OCI-LY7 (cell line): Measurements from ENCODE around the gene TRPM3. TPM values are rescaled to one million over a fixed set of nuclear protein-coding genes. Genes with fewer than 3 reads are reported as not detected.

Source experiments
- BruUV-seq: library from RNA; stranded (reverse); fragments of 400-500 nt; replicated peaks from 2 replicates; lab custom pipeline; 2021; lab: Mats Ljungman, UMichigan
- CTCF ChIA-PET: fragments of 300-600 bp; sonication (Branson Sonifier 250); formaldehyde crosslinking; loops from one replicate; lab custom pipeline; 2022; ENCODE audit warnings: antibody characterized with exemption; ENCODE audit not compliant: unreplicated experiment; lab: Charles Lee
- POLR2A ChIA-PET: fragments of 300-600 bp; sonication (Branson Sonifier 250); formaldehyde crosslinking; loops from one replicate; lab custom pipeline; 2022; ENCODE audit warnings: antibody characterized with exemption; lab: Charles Lee
- DNase-seq: peaks from one replicate; pipeline ENCODE4 v3.0.0-alpha.2; 2015; ENCODE audit warnings: low spot score
- H2AFZ ChIP-seq: fragments of 200-600 bp; sonication (generic), shearing (Covaris generic); 2 replicates; pipeline ENCODE4 v1.6.1; 2014; ENCODE audit warnings: mild to moderate bottlenecking, antibody characterized with exemption, low read length, moderate library complexity
- H3K27ac ChIP-seq: fragments of 200-600 bp; sonication (generic); 2 replicates; pipeline ENCODE4 v1.5.1; 2014; ENCODE audit warnings: mixed run types, low read depth, mild to moderate bottlenecking, moderate library complexity, low read length, inconsistent platforms; ENCODE audit not compliant: poor library complexity, severe bottlenecking
- H3K36me3 ChIP-seq: fragments of 200-600 bp; sonication (generic); 2 replicates; pipeline ENCODE4 v1.6.1; 2014; ENCODE audit warnings: mild to moderate bottlenecking, antibody characterized with exemption, low read length, moderate library complexity, mixed read lengths; ENCODE audit not compliant: insufficient read depth
- H3K4me1 ChIP-seq: fragments of 200-600 bp; sonication (generic); 2 replicates; pipeline ENCODE4 v1.5.1; 2014; ENCODE audit warnings: mild to moderate bottlenecking, low read length; ENCODE audit not compliant: insufficient read depth, poor library complexity, severe bottlenecking
- H3K4me2 ChIP-seq: fragments of 200-600 bp; sonication (generic); 2 replicates; pipeline ENCODE4 v1.6.1; 2014; ENCODE audit warnings: mild to moderate bottlenecking, low read length
- H3K4me3 ChIP-seq: fragments of 200-600 bp; sonication (generic); 2 replicates; pipeline ENCODE4 v1.5.1; 2014; ENCODE audit warnings: mild to moderate bottlenecking, low read depth, low read length; ENCODE audit not compliant: poor library complexity, severe bottlenecking
- H3K79me2 ChIP-seq: fragments of 200-600 bp; sonication (generic); 2 replicates; pipeline ENCODE4 v1.6.1; 2016; ENCODE audit warnings: low read depth, mild to moderate bottlenecking, low read length, moderate library complexity, mixed read lengths; ENCODE audit not compliant: insufficient read depth
- H3K9me2 ChIP-seq: fragments of 200-600 bp; sonication (generic); 2 replicates; pipeline ENCODE4 v1.6.1; 2016; ENCODE audit warnings: mild to moderate bottlenecking, low read length, mixed read lengths; ENCODE audit not compliant: insufficient read depth
- H3K9me3 ChIP-seq: fragments of 200-600 bp; sonication (generic); 2 replicates; pipeline ENCODE4 v1.6.1; 2014; ENCODE audit warnings: mild to moderate bottlenecking, mixed run types, low read length, mixed read lengths
- H4K20me1 ChIP-seq: fragments of 200-600 bp; sonication (generic); 2 replicates; pipeline ENCODE4 v1.6.1; 2014; ENCODE audit warnings: mild to moderate bottlenecking, antibody characterized with exemption, low read length, moderate library complexity, mixed read lengths; ENCODE audit not compliant: insufficient read depth
- CTCF ChIP-seq: fragments of 200-600 bp; sonication (generic); conservative IDR thresholded peaks from 2 replicates; pipeline ENCODE4 v1.5.1; 2014; ENCODE audit warnings: mild to moderate bottlenecking, antibody characterized with exemption, low read length, moderate library complexity, mixed read lengths
- EZH2phosphoT487 ChIP-seq: fragments of 200-600 bp; sonication (generic); IDR thresholded peaks from 2 replicates; pipeline ENCODE4 v1.6.1; 2018; ENCODE audit warnings: low read depth, borderline replicate concordance, mild to moderate bottlenecking, mixed run types, antibody characterized with exemption, low read length, moderate library complexity, mixed read lengths
- intact Hi-C: fragments of 100-400 bp; cut with micrococcal nuclease; formaldehyde crosslinking; loops from one replicate; pipeline ENCODE4 v1.10.0; 2022; ENCODE audit not compliant: unreplicated experiment
- total RNA-seq, 2 experiments: library from RNA; depleted of rRNA in 1 of 2; stranded (reverse); fragments of >200 nt in 1 of 2; shearing (Covaris generic) in 1 of 2; gene quantifications; 2 replicates each; pipeline ENCODE4 v1.2.3, GENCODE V29; 2014 to 2022

Gene TRPM3
- total RNA-seq, 2 experiments from 2014 or later = not detected

GRCh38 chr9:70616228-70616990 lies 505.0 kb downstream of the TRPM3 start:
- POLR2A ChIA-PET = no interaction called here
- TF ChIP-seq EZH2phosphoT487 (no peak), CTCF (no peak)

GRCh38 chr9:70615464-70616138 lies 505.8 kb downstream of the TRPM3 start:
- TF ChIP-seq EZH2phosphoT487 (no peak), CTCF (no peak)
- H3K79me2 ChIP-seq = no peaks in the 10 kb centered on the region
- H3K4me2 ChIP-seq = no peak overlapping the region
- no peak overlapping the region for H3K4me3 ChIP-seq
- CTCF ChIA-PET = no interaction called here
- H4K20me1 ChIP-seq = no peaks in the 10 kb centered on the region
- POLR2A ChIA-PET = no interaction called here
- intact Hi-C loops = no loop called here
- no peak overlapping the region for H3K27ac ChIP-seq
- no peaks in the 10 kb centered on the region for H3K36me3 ChIP-seq
- no peaks in the 10 kb centered on the region for H3K9me2 ChIP-seq
- no peaks in the 10 kb centered on the region for H3K4me1 ChIP-seq
- no peak overlapping the region for H2AFZ ChIP-seq
- H3K9me3 ChIP-seq = no peaks in the 10 kb centered on the region
- no peak for DNase-seq
- no TSS peak for BruUV-seq

More at GRCh38 chr9:70616228-70616990, 505.0 kb downstream of the TRPM3 start:
- Histone ChIP-seq H3K4me3 (no peak overlapping the region), H3K9me2 (no peaks in the 10 kb centered on the region), H3K9me3 (no peaks in the 10 kb centered on the region), H3K4me2 (no peak overlapping the region), H3K27ac (no peak overlapping the region), H4K20me1 (no peaks in the 10 kb centered on the region), H3K79me2 (no peaks in the 10 kb centered on the region), H3K36me3 (no peaks in the 10 kb centered on the region), H2AFZ (no peak overlapping the region), H3K4me1 (no peaks in the 10 kb centered on the region)
- DNase-seq = no peak
- intact Hi-C loops = no loop called here
- CTCF ChIA-PET = no interaction called here
- no TSS peak for BruUV-seq
